ENCODE data around the gene RNF31. TPM values are rescaled to one million over a fixed set of nuclear protein-coding genes. Genes with fewer than 3 reads are reported as not detected.

Gene RNF31
- total RNA-seq, 2 donors from 2014 or later = 36.1 to 70.4 TPM

DNA sequence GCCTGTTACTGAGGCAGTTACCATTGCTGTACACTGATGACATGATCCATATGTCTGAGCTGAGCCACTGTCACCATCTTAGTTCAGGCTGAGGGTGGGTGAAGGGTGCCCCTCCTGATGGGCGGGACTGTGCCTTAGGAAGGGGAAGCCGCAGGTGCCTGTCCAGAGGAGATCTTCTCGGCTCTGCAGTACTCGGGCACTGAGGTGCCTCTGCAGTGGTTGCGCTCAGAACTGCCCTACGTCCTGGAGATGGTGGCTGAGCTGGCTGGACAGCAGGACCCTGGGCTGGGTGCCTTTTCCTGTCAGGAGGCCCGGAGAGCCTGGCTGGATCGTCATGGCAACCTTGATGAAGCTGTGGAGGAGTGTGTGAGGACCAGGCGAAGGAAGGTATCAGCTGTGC lies 3.7 kb downstream of the RNF31 start:
- peaks cover 12% of the 10 kb centered on the region for H3K4me1 ChIP-seq
- no peak overlapping the region for H3K27ac ChIP-seq
- H3K36me3 ChIP-seq = peaks cover 29% of the 10 kb centered on the region
- H3K9me3 ChIP-seq = no peaks in the 10 kb centered on the region
- H3K27me3 ChIP-seq = no peaks in the 10 kb centered on the region
- no peak for DNase-seq
- no peak overlapping the region for H3K9ac ChIP-seq (ENCODE audit: low read depth in 2 of 2, low read length in 2 of 2)
- TF ChIP-seq, protein P1, sequence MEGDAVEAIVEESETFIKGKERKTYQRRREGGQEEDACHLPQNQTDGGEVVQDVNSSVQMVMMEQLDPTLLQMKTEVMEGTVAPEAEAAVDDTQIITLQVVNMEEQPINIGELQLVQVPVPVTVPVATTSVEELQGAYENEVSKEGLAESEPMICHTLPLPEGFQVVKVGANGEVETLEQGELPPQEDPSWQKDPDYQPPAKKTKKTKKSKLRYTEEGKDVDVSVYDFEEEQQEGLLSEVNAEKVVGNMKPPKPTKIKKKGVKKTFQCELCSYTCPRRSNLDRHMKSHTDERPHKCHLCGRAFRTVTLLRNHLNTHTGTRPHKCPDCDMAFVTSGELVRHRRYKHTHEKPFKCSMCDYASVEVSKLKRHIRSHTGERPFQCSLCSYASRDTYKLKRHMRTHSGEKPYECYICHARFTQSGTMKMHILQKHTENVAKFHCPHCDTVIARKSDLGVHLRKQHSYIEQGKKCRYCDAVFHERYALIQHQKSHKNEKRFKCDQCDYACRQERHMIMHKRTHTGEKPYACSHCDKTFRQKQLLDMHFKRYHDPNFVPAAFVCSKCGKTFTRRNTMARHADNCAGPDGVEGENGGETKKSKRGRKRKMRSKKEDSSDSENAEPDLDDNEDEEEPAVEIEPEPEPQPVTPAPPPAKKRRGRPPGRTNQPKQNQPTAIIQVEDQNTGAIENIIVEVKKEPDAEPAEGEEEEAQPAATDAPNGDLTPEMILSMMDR (IDR thresholded peaks at IDR 0.05) = no peak
- no peak overlapping the region for H3K4me3 ChIP-seq
- intact Hi-C loops (cut with DNase I) = no loop called here

DNA sequence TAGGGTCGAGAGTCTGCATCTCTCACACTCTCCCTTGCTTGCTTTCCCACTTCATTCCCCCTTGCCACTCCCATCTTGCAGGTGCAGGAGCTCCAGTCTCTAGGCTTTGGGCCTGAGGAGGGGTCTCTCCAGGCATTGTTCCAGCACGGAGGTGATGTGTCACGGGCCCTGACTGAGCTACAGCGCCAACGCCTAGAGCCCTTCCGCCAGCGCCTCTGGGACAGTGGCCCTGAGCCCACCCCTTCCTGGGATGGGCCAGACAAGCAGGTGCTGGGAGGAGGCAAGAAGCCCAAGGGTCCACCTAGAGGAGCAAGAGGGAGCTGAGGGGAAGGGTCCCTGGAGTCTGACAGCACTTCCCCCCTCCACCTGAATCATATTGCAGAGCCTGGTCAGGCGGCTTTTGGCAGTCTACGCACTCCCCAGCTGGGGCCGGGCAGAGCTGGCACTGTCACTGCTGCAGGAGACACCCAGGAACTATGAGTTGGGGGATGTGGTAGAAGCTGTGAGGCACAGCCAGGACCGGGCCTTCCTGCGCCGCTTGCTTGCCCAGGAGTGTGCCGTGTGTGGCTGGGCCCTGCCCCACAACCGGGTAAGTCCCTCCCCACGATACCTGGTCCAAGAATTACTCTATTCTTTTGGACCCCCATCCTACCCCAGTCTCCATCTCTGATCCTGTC lies 4.2 kb downstream of the RNF31 start:
- no peak overlapping the region for H3K9ac ChIP-seq (ENCODE audit: low read depth in 2 of 2, low read length in 2 of 2)
- peaks cover 29% of the 10 kb centered on the region for H3K36me3 ChIP-seq
- no peaks in the 10 kb centered on the region for H3K27me3 ChIP-seq
- H3K9me3 ChIP-seq = no peaks in the 10 kb centered on the region
- H3K27ac ChIP-seq = no peak overlapping the region
- no peak overlapping the region for H3K4me3 ChIP-seq
- peaks cover 12% of the 10 kb centered on the region for H3K4me1 ChIP-seq
- intact Hi-C loops (cut with DNase I) = no loop called here
- TF ChIP-seq, protein P1 (IDR thresholded peaks at IDR 0.05) = no peak
- no peak for DNase-seq

DNA sequence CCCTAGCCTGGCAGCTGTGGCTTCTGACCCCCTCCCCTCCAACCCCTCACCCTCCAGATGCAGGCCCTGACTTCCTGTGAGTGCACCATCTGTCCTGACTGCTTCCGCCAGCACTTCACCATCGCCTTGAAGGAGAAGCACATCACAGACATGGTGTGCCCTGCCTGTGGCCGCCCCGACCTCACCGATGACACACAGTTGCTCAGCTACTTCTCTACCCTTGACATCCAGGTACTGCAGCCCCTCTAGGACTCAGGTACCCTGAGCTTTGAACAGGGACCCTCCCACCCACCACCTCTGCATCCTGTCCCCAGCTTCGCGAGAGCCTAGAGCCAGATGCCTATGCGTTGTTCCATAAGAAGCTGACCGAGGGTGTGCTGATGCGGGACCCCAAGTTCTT lies 7.8 kb downstream of the RNF31 start:
- H3K4me3 ChIP-seq = no peak overlapping the region
- no peak for DNase-seq
- no peaks in the 10 kb centered on the region for H3K27me3 ChIP-seq
- no peaks in the 10 kb centered on the region for H3K9me3 ChIP-seq
- intact Hi-C loops (cut with DNase I) = no loop called here
- no peaks in the 10 kb centered on the region for H3K4me1 ChIP-seq
- H3K27ac ChIP-seq = no peak overlapping the region
- TF ChIP-seq, protein P1 (IDR thresholded peaks at IDR 0.05) = no peak
- H3K9ac ChIP-seq (ENCODE audit: low read depth in 2 of 2, low read length in 2 of 2) = no peak overlapping the region
- peaks cover 27% of the 10 kb centered on the region for H3K36me3 ChIP-seq

DNA sequence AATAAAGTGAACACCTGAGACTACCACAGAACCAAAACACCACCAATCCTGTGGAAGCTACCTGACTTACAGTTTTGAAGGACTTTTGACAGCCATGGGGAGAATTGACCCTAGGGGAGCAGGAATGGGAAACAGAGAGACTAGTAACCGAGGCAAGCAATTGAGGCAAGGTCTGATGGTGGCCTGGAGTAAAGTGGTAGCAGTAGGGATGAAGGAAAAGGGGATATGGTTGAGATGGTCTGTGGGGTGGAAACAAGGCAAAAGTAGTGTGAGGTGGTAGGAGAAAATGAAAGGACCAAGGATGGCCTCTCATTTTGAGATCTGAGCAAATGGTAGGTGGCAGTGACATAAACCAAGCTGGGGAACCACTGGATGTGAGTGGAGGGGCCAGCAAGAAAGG lies 9.5 kb downstream of the RNF31 start:
- TF ChIP-seq, protein P1 (IDR thresholded peaks at IDR 0.05) = no peak
- H3K36me3 ChIP-seq = peaks cover 12% of the 10 kb centered on the region
- H3K9me3 ChIP-seq = no peaks in the 10 kb centered on the region
- no peak overlapping the region for H3K4me3 ChIP-seq
- intact Hi-C loops (cut with DNase I) = no loop called here
- no peak overlapping the region for H3K27ac ChIP-seq
- no peaks in the 10 kb centered on the region for H3K4me1 ChIP-seq
- no peak for DNase-seq
- H3K27me3 ChIP-seq = no peaks in the 10 kb centered on the region
- H3K9ac ChIP-seq (ENCODE audit: low read depth in 2 of 2, low read length in 2 of 2) = no peak overlapping the region

DNA sequence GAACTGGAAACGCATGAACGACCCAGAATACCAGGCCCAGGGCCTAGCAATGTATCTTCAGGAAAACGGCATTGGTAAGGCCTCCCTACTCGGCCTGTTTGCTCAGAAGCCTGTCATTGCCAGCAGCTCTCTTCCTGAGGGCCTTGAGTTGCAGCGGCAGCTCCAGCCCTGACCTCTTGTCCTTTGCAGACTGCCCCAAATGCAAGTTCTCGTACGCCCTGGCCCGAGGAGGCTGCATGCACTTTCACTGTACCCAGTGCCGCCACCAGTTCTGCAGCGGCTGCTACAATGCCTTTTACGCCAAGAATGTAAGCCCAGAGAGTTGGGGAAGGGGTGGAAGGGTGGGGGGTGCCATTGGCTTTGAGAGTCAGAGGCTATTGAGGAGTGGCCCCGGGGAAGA lies 10.0 kb downstream of the RNF31 start:
- no peak overlapping the region for H3K9ac ChIP-seq (ENCODE audit: low read depth in 2 of 2, low read length in 2 of 2)
- no peaks in the 10 kb centered on the region for H3K9me3 ChIP-seq
- no peaks in the 10 kb centered on the region for H3K27me3 ChIP-seq
- DNase-seq = no peak
- H3K36me3 ChIP-seq = peaks cover 10% of the 10 kb centered on the region
- intact Hi-C loops (cut with DNase I) = no loop called here
- peaks cover 4% of the 10 kb centered on the region for H3K4me1 ChIP-seq
- H3K4me3 ChIP-seq = no peak overlapping the region
- TF ChIP-seq, protein P1 (IDR thresholded peaks at IDR 0.05) = no peak
- H3K27ac ChIP-seq = no peak overlapping the region
